ENCODE results near the gene SLC18A2.
"Not testable (repeated sequence)": the region's sequence is repeated elsewhere in the genome, so short reads cannot be mapped to it uniquely, and the experiment has no call there.

Gene SLC18A2

DNA sequence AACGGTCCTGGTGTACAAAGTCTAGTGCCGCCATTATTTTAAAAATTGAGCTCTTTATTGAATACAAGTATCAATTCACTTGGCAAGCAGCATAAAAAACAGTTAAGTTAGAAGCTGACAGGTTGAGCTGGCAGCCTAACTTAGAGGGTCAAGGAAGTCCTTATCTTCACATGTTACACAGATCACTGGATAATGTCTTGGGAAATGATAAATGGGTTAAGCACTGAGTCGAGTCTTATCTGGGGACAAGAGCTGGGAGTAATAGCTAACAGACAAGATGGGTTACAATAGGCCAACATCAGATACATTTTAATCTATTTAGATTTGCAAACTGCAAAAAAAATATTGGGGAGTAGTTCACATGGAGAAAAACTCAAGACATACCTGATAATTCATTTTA is 34.2 kb downstream of the SLC18A2 start:
- no peaks in the 10 kb centered on the region for H3K4me1 ChIP-seq (ENCODE audit: insufficient read depth, low read length, severe bottlenecking)
- H4K20me1 ChIP-seq (ENCODE audit: insufficient read depth, low read length): no peaks in the 10 kb centered on the region
- no peak overlapping the region for H3K9ac ChIP-seq (ENCODE audit: low read length)
- H3K27me3 ChIP-seq (ENCODE audit: insufficient read depth, low read length): no peaks in the 10 kb centered on the region
- no peak for TF ChIP-seq EZH2 (IDR thresholded peaks at IDR 0.05; ENCODE audit: borderline replicate concordance, low read length)
- TF ChIP-seq CTCF (IDR thresholded peaks at IDR 0.05; ENCODE audit: low read length): no peak
- no peaks in the 10 kb centered on the region for H3K9me3 ChIP-seq (ENCODE audit: low read length)
- H3F3A ChIP-seq (ENCODE audit: insufficient read depth, low read length): no peaks in the 10 kb centered on the region
- no peaks in the 10 kb centered on the region for H3K36me3 ChIP-seq (ENCODE audit: insufficient read depth, low read length)
- no peak overlapping the region for H2AFZ ChIP-seq (ENCODE audit: low read length)
- H3K4me2 ChIP-seq (ENCODE audit: low read length): no peak overlapping the region
- no peak overlapping the region for H3K27ac ChIP-seq (ENCODE audit: low read depth, low read length, poor library complexity, severe bottlenecking)
- H3K9me2 ChIP-seq (ENCODE audit: low read depth, low read length): no peaks in the 10 kb centered on the region
- no peaks in the 10 kb centered on the region for H3K79me2 ChIP-seq (ENCODE audit: insufficient read depth, low read length)
- no peak overlapping the region for H3K4me3 ChIP-seq (ENCODE audit: low read depth, low read length, poor library complexity, severe bottlenecking)

GRCh38 chr10:117277675-117278074 is 36.8 kb downstream of the SLC18A2 start:
- H3K36me3 ChIP-seq (ENCODE audit: insufficient read depth, low read length): no peaks in the 10 kb centered on the region
- no peaks in the 10 kb centered on the region for H4K20me1 ChIP-seq (ENCODE audit: insufficient read depth, low read length)
- H3K79me2 ChIP-seq (ENCODE audit: insufficient read depth, low read length): no peaks in the 10 kb centered on the region
- TF ChIP-seq EZH2 (IDR thresholded peaks at IDR 0.05; ENCODE audit: borderline replicate concordance, low read length) (no peak), CTCF (IDR thresholded peaks at IDR 0.05; ENCODE audit: low read length) (no peak)
- no peaks in the 10 kb centered on the region for H3K9me3 ChIP-seq (ENCODE audit: low read length)
- H3K4me2 ChIP-seq (ENCODE audit: low read length): no peak overlapping the region
- H3F3A ChIP-seq (ENCODE audit: insufficient read depth, low read length): no peaks in the 10 kb centered on the region
- no peak overlapping the region for H3K27ac ChIP-seq (ENCODE audit: low read depth, low read length, poor library complexity, severe bottlenecking)
- no peak overlapping the region for H2AFZ ChIP-seq (ENCODE audit: low read length)
- H3K27me3 ChIP-seq (ENCODE audit: insufficient read depth, low read length): no peaks in the 10 kb centered on the region
- H3K4me1 ChIP-seq (ENCODE audit: insufficient read depth, low read length, severe bottlenecking): no peaks in the 10 kb centered on the region
- H3K4me3 ChIP-seq (ENCODE audit: low read depth, low read length, poor library complexity, severe bottlenecking): no peak overlapping the region
- no peaks in the 10 kb centered on the region for H3K9me2 ChIP-seq (ENCODE audit: low read depth, low read length)
- H3K9ac ChIP-seq (ENCODE audit: low read length): no peak overlapping the region

- Histone ChIP-seq H3K9ac (ENCODE audit: low read length) (no peak overlapping the region), H3K27me3 (ENCODE audit: insufficient read depth, low read length) (no peaks in the 10 kb centered on the region), H3K4me3 (ENCODE audit: low read depth, low read length, poor library complexity, severe bottlenecking) (no peak overlapping the region), H3K4me1 (ENCODE audit: insufficient read depth, low read length, severe bottlenecking) (no peaks in the 10 kb centered on the region), H3K4me2 (ENCODE audit: low read length) (no peak overlapping the region), H3K9me3 (ENCODE audit: low read length) (no peaks in the 10 kb centered on the region), H3K79me2 (ENCODE audit: insufficient read depth, low read length) (no peaks in the 10 kb centered on the region), H4K20me1 (ENCODE audit: insufficient read depth, low read length) (no peaks in the 10 kb centered on the region), H3K9me2 (ENCODE audit: low read depth, low read length) (no peaks in the 10 kb centered on the region), H3K36me3 (ENCODE audit: insufficient read depth, low read length) (peaks cover 24% of the 10 kb centered on the region; the same call in 1 of the 2 replicates), H2AFZ (ENCODE audit: low read length) (no peak overlapping the region), H3K27ac (ENCODE audit: low read depth, low read length, poor library complexity, severe bottlenecking) (no peak overlapping the region), H3F3A (ENCODE audit: insufficient read depth, low read length) (no peaks in the 10 kb centered on the region)
- TF ChIP-seq EZH2 (IDR thresholded peaks at IDR 0.05; ENCODE audit: borderline replicate concordance, low read length): no peak
- no peak for TF ChIP-seq CTCF (IDR thresholded peaks at IDR 0.05; ENCODE audit: low read length)
Measured at GRCh38 chr10:117284716-117285494, 44.0 kb downstream of the SLC18A2 start.

GRCh38 chr10:117290872-117291271 is 50.0 kb downstream of the SLC18A2 start:
- H3K79me2 ChIP-seq (ENCODE audit: insufficient read depth, low read length); H2AFZ ChIP-seq (ENCODE audit: low read length); H3K4me2 ChIP-seq (ENCODE audit: low read length); H3K9me3 ChIP-seq (ENCODE audit: low read length); H3K27ac ChIP-seq (ENCODE audit: low read depth, low read length, poor library complexity, severe bottlenecking); H4K20me1 ChIP-seq (ENCODE audit: insufficient read depth, low read length); H3K4me3 ChIP-seq (ENCODE audit: low read depth, low read length, poor library complexity, severe bottlenecking); H3K27me3 ChIP-seq (ENCODE audit: insufficient read depth, low read length); H3K9ac ChIP-seq (ENCODE audit: low read length); H3K4me1 ChIP-seq (ENCODE audit: insufficient read depth, low read length, severe bottlenecking); H3K9me2 ChIP-seq (ENCODE audit: low read depth, low read length); H3F3A ChIP-seq (ENCODE audit: insufficient read depth, low read length): not testable (repeated sequence)
- peaks cover 13% of the 10 kb centered on the region; the same call in 1 of the 2 replicates for H3K36me3 ChIP-seq (ENCODE audit: insufficient read depth, low read length)

Data from OCI-LY1 (cell line).